HG03442 (cell line): Measurements from ENCODE around the gene KCNAB2.

Experiments
- ATAC-seq: cut with Tn5 transposase; IDR thresholded peaks from one replicate; pipeline ENCODE4 v1.9.1; 2021; ENCODE audit warnings: mild to moderate bottlenecking, moderate library complexity; ENCODE audit not compliant: unreplicated experiment

KCNAB2 gene

DNA sequence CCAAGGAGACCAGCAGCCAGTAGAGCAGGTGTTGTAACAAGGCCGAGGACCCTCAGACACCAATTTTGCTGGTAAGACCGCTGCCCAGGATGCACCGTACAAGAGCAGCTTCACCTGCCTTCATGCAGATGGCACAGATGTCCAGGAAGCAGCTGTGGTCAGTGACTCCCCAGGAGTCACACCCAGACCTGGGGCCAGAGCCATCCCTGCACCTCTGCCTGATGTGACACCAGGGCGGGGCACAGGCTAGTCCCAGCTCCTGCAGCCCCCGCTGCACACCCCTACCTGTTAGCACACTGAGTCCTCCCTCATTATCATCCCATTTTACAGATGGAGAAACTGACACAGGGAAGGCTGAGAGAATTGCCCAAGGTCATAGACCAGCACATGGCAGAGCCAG, 16.3 kb upstream of the KCNAB2 start:
- no peak for ATAC-seq

DNA sequence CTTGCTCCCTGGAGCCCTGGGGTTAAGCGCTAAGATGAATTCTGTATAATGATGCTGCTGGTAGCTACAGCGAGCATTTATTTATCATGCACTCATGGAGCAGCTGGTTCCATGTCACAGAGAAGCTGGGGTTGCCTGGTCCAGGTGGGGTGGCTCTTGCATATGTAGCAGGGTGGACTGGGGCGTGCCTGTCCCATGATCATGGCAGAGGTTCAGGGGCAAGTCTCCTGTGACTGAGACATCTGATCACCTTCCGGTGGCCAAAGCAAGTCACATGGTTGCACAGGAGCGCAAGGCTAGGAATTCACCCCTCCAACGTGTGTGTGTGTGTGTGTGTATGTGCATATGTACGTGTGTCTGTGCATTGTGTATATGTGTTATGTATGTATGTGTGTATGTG, 15.6 kb upstream of the KCNAB2 start:
- ATAC-seq, result no peak

DNA sequence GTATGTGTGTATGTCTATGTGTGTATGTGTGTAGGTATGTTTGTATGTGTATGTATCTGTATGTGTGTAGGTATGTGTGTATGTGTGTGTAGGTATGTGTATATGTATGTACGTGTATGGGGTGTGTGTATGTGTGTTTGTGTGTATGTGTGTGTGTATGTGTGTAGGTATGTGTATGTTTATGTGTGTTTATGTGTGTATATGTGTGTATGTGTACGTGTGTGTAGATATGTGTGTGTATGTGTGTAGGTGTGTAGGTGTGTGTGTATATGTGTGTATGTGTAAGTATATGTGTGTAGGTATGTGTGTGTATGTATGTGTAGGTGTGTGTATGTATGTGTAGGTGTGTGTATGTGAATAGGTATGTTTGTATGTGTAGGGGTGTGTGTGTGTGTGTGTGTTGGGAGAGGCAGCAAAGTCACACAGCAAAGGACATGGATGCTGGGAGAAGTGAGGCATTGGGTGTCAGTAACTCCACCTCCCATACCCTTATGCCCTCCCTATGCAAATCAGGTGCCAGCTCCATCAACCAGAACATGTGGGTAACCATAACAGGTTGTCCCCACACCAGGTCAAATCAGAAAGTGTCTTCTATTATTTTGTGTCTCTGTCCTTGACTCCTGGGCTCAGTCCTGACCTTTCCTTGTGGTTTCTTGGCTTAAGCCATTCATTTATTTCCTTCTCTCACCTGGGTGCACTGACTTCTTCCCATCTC, 15.0 kb upstream of the KCNAB2 start:
- no peak for ATAC-seq

GRCh38 chr1:6033124-6033523, 12.6 kb upstream of the KCNAB2 start:
- no peak for ATAC-seq

GRCh38 chr1:6033986-6034749, 11.5 kb upstream of the KCNAB2 start:
- ATAC-seq, result no peak

GRCh38 chr1:6034750-6035096, 11.0 kb upstream of the KCNAB2 start:
- no peak for ATAC-seq

- no peak for ATAC-seq
Observed at GRCh38 chr1:6035303-6035702, 10.4 kb upstream of the KCNAB2 start.

- ATAC-seq, result no peak
Observed at GRCh38 chr1:6035719-6036118, 10.0 kb upstream of the KCNAB2 start.

DNA sequence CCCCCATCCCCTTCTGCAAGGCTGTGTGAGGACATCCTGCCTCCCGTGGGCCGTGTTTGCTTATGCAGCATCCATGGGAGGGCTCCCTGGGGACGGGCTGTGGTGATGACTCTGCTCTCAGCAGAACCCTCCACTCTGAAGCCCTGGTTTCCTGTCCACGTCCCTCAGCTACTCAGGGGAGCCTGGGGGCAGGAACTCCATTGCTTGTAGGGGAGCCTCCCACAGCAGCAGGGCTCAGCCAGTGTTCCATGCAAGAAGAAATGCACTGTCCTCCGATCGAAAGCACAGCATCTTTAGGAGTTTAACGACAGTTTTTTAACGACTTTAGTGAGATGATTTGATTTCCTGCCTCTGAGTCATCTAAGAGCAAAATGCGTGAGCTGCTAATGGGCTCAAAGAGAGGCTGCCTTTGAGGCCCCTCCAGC, 8.3 kb upstream of the KCNAB2 start:
- peak; percentile 61 for ATAC-seq

GRCh38 chr1:6038603-6039002, 7.1 kb upstream of the KCNAB2 start:
- no peak for ATAC-seq

- no peak for ATAC-seq
Observed at GRCh38 chr1:6039031-6039430, 6.7 kb upstream of the KCNAB2 start.

DNA sequence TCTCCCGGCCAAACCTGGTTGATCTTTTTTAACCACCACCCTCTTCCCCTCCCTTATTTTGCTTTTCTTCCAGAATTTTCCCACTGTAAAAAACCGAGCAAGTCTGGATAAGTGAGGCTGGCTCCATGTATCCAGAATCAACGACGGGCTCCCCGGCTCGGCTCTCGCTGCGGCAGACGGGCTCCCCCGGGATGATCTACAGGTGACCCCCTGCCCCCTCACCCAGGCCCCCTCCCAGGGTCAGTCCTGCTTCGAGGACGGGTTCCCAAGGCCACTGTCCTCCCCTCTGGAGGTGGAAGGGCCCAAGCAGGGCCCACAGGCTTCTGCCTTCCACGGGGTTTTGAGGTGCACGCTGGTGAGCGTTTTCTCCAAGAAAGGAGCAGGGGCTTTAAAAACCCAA, 5.2 kb upstream of the KCNAB2 start:
- no peak for ATAC-seq

DNA sequence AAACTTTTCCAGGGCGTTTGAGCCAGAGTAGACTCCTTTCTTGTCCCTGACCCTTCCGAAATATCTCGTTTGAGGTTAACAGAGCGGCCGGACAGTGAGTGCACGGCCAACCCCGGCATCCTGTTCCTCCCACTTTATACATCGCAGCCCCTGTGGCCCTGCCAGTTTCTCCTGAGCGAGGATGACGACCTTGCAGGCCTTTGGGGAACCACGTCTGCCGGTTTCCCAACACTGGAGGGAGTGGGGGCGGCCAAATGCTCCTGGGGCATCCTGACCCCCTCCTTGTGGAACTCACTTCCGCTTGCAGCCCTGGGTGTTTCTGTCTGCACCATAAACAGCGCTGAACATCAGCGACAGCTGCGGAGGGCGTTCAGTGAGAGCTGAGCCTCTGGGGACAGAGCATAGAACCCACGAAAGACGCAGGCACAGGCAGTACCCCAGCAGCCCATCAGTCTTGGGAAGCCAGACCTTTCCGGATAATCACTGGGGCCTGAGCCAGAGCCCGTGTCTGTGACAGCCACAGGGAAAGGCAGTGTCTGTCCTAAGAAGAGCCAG, 4.8 kb upstream of the KCNAB2 start:
- no peak for ATAC-seq

GRCh38 chr1:6041432-6042062, 4.1 kb upstream of the KCNAB2 start:
- no peak for ATAC-seq

GRCh38 chr1:6043561-6043960, 2.1 kb upstream of the KCNAB2 start:
- ATAC-seq, result no peak

DNA sequence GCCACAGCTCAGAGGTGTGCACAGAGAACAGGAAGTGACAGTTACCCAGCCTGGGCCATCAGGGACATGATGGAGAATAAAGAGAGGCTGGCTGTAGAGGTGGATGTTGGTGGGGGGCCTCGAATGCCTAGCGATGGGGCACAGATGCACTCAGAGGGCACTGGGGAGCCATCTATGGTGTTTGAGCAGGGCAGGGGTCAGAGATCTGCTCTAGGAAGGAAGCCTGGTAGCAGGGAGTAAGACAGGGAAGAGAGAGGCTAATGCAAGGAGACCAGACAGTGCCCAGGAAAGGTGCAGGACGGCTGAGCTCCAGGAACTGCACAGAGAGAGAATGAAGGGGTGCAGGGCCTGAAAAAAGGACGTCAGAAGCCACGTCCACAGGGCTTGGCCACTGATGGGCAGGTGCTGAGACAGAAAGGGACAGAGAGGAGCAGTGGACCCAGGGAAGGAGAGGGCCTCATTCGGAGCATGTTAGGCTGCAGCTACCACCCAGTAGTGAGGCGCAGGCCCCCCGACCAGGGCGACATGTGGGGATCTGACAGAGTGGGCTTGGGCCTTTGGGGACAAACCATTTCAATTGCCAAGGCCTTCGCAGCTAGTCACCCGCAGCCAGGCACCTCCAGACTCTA, 1.1 kb upstream of the KCNAB2 start:
- ATAC-seq, result no peak

- ATAC-seq, result no peak
Observed at GRCh38 chr1:6045110-6045502, 582 bp upstream of the KCNAB2 start.

DNA sequence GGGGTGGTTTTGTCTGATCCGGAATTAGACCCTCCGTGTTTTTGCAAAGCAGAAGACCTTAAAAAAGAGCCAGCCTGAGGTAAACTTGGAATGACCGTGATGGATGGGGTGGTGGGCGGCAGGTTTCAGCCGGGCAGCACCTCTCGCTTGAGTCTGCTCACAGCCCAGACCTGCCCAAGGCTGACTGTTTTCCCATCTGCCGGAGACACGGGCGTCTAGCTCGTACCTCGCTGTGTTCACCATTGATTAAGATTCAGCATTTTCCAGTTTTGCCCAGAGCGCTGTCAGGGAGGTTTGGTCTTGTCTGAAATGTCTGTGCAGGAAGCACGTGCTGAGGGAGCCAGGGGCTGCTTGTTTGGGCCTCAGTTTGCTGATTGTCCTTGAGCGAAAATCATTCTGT, 591 bp downstream of the KCNAB2 start:
- ATAC-seq, result no peak

DNA sequence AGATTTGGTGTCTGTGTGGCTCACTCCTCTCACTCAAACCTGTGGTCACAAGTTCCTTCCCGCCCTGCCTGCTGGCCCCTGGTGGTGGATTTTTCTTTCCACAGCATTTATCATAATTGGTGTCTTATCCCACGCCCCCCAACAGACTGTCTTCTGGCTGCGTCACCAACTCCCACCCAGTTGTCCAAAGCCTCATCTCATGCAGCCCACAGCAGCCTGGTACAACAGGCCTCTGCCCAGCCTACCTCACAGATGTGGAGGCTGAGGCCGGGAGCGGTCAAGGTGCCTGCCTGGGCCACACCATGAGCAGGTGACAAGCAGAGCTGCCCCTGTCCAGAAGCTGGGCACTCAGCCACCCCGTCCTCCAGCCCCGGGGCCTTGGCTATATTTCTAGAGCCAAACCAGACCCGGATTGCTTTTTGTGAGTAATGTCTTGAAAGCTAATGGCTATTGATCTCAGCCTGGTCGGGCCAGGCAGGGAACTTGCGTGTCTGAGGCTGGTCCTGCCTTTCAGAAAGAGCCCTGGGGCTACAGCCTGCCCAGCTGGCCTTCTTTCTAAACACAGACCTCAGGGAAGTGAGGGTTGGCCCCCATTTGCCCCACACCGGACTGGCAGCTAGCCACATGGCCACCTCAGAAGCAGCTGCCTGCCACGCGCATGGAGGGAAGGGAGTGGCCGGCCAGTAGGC, 2.6 kb downstream of the KCNAB2 start:
- no peak for ATAC-seq

DNA sequence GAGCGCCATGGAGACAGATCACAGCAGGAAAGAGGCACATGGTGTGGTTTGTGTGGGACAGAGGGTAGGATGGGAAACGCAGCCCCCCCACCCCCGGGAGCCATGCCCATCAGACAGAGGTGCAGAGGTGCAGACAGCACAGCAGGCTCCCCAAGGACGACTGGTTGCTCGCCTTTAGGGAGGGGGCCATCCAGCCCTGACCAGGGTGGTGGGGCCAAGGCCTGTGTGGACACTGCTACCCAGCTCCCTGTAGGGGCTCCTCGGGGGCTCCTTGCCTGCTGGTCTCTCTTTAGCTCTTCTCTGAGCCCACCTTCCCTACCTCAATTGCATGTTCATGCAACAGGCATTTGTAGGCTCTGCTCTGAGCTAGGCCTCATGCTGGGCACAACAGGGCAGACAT, 3.7 kb downstream of the KCNAB2 start:
- no peak for ATAC-seq

GRCh38 chr1:6051423-6051822, 5.7 kb downstream of the KCNAB2 start:
- ATAC-seq, result no peak
